ENCODE data around the gene OVCH2.
A peak's percentile ranks its signal among the peaks of the same experiment; 100 is the strongest.

Gene OVCH2

DNA sequence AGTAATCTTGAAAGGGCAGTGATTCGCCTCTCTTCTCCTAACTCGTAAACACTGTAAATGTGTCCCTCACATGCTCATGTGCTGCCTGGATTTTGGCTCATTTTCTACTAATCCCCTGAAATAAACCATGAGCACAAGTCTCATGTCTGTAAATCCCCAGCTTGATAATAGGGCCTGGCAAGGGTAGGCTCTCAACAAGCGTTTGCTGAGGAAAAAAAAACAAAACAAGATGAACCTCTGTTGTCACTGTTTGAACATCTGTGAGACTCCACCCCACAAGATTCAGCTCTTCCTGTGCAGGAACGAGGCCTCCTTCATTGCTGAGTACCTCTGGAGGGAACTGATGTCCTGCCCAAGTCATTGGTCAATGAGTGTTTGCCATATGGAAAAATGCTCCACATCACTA is 28.5 kb downstream of the OVCH2 start:
- no peak overlapping the region for H3K4me3 Mint-ChIP-seq
- H3K9me3 Mint-ChIP-seq: peaks cover 5% of the 10 kb centered on the region
- peaks cover 13% of the 10 kb centered on the region for H3K4me1 Mint-ChIP-seq
- H3K27ac Mint-ChIP-seq: no peak overlapping the region
- DNase-seq: no peak
- no peaks in the 10 kb centered on the region for H3K36me3 Mint-ChIP-seq (ENCODE audit: low read depth)
- H3K27me3 Mint-ChIP-seq: peaks cover 61% of the 10 kb centered on the region
- no peak for ATAC-seq

DNA sequence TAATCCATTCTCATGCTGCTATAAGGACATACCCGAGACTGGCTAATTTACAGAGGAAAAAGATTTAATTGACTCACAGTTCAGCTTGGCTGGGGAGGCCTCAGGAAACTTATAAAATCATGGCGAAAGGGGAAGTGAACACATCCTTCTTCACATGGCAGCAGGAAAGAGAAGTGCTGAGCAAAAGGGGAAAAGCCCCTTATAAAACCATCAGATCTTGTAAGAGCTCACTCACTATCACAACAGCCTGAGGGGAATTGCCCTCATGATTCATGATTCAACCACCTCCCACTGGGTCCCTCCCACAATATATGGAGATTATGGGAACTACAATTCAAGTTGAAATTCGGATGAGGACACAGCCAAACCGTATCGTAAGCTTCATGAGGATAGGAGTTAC is 29.2 kb downstream of the OVCH2 start:
- Mint-ChIP-seq H3K4me3 (no peak overlapping the region), H3K36me3 (ENCODE audit: low read depth) (no peaks in the 10 kb centered on the region), H3K27ac (no peak overlapping the region), H3K27me3 (peaks cover 67% of the 10 kb centered on the region), H3K9me3 (peaks cover 5% of the 10 kb centered on the region), H3K4me1 (peaks cover 21% of the 10 kb centered on the region)
- no peak for DNase-seq
- no peak for ATAC-seq

DNA sequence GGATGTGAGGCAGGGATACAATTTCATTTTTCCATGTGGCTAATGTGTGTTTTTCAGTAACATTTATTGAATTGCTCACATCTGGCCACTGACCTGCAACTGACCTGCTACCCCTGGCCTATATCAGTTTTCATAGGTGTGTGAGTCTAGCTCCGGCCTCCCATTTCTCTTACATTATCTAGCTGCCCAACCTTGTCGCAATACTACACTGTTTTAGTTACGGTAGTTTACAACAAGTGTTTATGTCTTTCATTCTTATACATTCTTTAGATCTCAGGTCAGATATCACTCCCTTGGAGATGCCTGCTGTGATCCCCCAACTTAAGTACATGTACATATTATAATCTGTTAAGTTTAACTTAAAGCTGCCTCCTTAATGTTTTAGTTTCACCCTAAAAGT is 30.6 kb downstream of the OVCH2 start:
- H3K27me3 Mint-ChIP-seq: peaks cover 72% of the 10 kb centered on the region
- peaks cover 5% of the 10 kb centered on the region for H3K9me3 Mint-ChIP-seq

DNA sequence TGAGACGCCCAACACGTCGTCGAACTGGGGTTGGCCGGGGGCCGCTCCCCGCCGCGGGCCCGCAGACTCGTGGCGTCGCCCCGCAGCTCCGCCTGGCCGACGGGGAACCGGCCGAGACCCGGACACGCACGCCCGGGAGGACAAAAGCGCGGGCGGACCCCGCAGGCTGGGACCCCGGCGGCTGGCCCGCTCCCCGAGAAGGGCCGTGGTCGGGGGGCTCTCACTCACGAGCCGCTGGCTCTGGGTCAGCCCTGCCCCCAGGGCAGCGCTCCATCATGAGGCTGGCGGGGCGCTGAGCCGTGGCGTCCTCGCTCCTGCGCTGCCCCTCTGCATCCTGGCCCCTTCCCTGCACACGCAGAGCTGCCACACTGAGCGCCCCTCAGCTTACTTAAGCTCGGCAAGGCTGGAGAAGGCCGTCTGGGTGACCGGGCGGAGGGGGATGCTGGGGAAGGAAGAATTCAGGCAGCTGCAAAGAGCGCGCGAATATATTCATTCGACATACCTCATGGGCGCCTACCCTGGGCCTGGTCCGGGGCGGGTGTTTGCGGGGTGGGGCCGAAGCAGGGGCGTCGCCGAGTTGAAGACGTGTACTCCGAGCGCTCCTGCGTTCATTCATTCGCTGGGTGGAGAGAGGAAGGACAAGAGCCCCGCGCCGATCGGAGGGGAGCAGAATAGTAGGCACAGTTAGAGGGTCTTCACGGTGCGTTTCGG is 32.4 kb downstream of the OVCH2 start:
- DNase-seq (peak; percentile 26), ATAC-seq (peak; percentile 53)
- H3K9me3 Mint-ChIP-seq: peaks cover 5% of the 10 kb centered on the region
- H3K4me3 Mint-ChIP-seq: peak overlapping the region; percentile 64
- no peaks in the 10 kb centered on the region for H3K36me3 Mint-ChIP-seq (ENCODE audit: low read depth)
- no peak overlapping the region for H3K27ac Mint-ChIP-seq
- H3K4me1 Mint-ChIP-seq: peaks cover 31% of the 10 kb centered on the region
- H3K27me3 Mint-ChIP-seq: peaks cover 61% of the 10 kb centered on the region

More for the DNA sequence above, 30.6 kb downstream of the OVCH2 start:
- no peaks in the 10 kb centered on the region for H3K36me3 Mint-ChIP-seq (ENCODE audit: low read depth)
- ATAC-seq (no peak), DNase-seq (no peak)
- no peak overlapping the region for H3K4me3 Mint-ChIP-seq
- no peak overlapping the region for H3K27ac Mint-ChIP-seq
- peaks cover 30% of the 10 kb centered on the region for H3K4me1 Mint-ChIP-seq

DNA sequence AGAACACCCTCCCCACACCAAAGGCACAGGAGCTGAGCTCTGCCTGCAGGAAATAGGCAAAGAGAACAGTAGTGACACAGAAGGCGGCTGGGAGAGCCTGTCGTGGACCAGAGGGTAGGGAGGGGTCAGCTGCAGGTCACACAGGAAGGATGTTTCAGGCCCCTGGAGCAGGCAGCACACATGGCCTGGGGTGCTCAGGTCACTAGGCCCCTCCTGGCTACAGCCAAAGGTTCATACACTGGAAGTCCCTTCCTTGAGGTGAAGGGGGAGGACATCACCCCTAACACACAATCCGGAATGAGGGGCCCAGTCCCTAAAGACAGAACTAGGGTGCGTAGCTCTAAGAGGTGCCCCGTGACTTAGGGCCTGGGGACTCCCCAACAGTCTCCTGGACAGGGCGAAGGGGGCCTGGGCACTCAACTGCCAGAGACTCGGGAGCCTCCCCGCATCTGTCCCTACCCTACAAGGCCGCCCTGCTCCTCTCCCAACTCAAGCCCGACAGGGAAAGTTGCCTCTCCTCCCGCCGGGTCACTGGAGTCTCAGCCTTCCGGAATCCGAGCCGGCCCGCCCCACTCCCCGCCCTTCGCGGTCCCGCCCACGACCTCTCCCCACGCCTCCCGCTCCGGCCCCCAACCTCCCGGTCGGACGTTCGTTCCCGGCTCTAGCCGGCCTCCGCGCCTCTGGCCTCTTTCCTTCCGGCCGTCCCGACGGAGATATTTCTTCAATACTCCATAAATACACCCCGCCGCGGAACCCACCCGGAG is 33.1 kb downstream of the OVCH2 start, which contains the start of gene CYB5R2:
TSS of gene CYB5R2 (minus strand) at position 541 of the 764 bp plus-strand sequence. CDS start 675 bp downstream, outside the sequence.
- H3K27ac Mint-ChIP-seq: no peak within 1 kb of the TSS
- no peak for ATAC-seq
- H3K9me3 Mint-ChIP-seq: peaks cover 5% of the 10 kb centered on the region
- peak within 1 kb of the TSS; percentile 64 for H3K4me3 Mint-ChIP-seq
- DNase-seq: peak; percentile 15
- peaks cover 31% of the 10 kb centered on the region for H3K4me1 Mint-ChIP-seq
- H3K36me3 Mint-ChIP-seq (ENCODE audit: low read depth): no peaks in the 10 kb centered on the region
- H3K27me3 Mint-ChIP-seq: peaks cover 56% of the 10 kb centered on the region

DNA sequence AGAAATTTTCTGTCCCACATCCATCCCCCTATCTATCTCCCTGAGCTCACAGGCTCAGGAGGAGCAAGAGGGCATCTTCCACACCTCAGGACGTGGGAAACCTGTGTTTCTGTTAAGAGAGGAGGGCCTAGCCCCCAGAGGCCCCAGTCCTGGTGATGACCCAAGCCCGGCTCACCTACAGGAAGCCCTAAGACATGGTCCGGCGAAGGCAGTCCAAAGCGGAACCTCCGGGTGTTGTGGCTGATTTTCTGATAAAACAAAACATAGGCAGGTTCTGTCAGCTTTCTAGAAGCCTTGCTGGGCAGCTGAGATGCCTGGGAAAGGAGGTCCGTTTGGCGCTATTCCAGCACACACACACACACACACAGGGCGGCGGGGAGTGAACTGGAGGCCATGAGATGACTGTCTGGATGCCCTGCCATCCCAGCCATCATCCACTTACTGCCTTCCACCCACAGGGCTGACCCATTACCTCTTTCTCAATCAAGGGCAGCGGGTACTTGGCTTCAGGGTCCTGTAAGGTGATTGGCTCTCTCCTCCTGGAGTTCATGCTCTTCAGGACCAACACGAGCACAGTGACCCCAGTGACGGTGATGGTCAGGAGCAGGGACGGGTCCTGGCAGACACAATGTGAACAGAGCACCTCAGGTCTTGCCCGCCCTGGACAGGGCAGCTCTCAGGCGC is 33.9 kb downstream of the OVCH2 start:
- DNase-seq (no peak), ATAC-seq (no peak)
- Mint-ChIP-seq H3K4me1 (peaks cover 28% of the 10 kb centered on the region), H3K27ac (no peak overlapping the region), H3K4me3 (peak overlapping the region; percentile 21), H3K36me3 (ENCODE audit: low read depth) (no peaks in the 10 kb centered on the region), H3K27me3 (peaks cover 52% of the 10 kb centered on the region), H3K9me3 (peaks cover 5% of the 10 kb centered on the region)

DNA sequence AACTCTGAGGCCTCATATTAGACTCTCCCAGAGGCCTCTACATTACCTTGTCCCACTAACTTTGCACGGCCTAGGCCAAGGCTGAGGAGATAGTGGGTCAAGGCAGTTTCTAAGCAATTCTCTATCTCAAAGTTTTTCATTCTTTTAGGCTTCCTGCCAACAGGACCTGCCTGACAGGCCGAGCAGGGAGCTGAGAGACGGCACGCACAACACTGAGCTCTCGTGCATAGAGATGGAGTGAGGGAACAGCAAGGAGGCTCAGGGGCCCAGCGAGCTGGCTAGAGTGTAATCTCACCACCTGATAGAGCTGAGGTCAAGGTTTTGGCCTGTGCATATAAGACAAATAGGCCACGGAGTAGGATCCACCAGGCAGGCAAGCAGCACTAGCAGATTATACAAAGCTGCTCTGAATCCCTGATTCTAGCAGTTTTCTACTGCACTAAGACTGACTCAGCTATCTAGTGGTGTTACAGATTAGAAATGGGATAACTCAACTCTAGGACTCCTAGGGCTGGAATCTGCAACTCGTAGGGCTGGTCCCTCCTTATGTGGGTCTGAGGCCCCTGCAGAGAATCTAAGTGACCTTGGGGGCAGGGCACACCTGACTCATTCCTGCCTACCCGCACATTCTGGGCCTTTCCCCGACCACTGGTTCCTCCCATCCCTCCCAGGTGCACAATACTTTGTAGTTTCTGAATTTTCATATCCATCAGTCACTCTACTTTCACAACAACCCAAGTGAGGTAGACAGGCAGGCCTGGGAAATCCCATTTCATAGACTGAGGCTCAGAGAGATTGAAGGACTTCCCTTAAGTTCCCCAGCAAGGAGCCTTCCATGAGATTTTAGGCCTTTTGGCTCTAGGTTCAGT is 34.7 kb downstream of the OVCH2 start:
- Mint-ChIP-seq H3K9me3 (no peaks in the 10 kb centered on the region), H3K4me1 (peaks cover 22% of the 10 kb centered on the region)

DNA sequence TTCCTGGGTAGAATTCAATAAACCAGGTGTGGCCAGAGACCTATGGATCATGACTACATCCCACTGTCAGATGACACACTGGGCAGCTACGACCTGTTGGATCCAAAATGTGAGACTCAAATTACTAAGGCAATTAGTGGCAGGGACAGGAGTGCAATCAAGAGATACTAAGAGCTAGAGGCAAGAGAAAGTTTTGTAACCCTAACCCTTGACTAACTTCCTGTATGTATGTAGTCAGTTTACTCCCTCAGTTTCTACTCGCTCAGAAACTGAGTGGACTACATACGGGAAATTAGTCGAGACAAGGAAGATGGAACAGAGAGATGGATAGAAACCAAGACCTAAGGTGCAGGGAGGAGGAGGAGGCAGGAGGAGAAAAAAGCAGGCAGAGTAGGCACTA is 35.6 kb downstream of the OVCH2 start:
- H3K27me3 Mint-ChIP-seq: peaks cover 34% of the 10 kb centered on the region
- H3K4me3 Mint-ChIP-seq: no peak overlapping the region
- peaks cover 22% of the 10 kb centered on the region for H3K4me1 Mint-ChIP-seq

More for the DNA sequence above, 34.7 kb downstream of the OVCH2 start:
- no peaks in the 10 kb centered on the region for H3K36me3 Mint-ChIP-seq (ENCODE audit: low read depth)
- DNase-seq (peak; percentile 40), ATAC-seq (peak; percentile 75)
- no peak overlapping the region for H3K27ac Mint-ChIP-seq
- peaks cover 43% of the 10 kb centered on the region for H3K27me3 Mint-ChIP-seq
- H3K4me3 Mint-ChIP-seq: peak overlapping the region; percentile 20

DNA sequence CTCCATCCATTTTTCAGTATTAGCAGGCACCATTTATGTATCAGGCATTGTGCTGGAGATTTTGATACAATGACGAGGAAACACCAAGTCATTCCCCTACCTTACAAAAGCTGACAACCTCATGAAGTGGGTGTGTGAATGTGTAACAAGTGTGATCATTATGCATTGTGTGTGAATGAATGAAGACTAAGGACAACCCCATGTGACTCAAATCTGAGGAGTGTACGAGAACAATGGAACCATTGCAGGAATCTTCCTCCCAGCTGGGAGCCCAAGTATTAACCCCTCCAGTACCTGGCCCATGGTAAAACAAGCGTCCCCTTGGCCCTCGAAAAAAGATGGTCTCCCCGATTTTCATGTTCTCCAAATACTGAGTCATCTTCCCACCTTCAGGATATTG is 37.4 kb downstream of the OVCH2 start:
- no peak overlapping the region for H3K27ac Mint-ChIP-seq
- H3K9me3 Mint-ChIP-seq: no peaks in the 10 kb centered on the region
- peaks cover 17% of the 10 kb centered on the region for H3K27me3 Mint-ChIP-seq
- no peak overlapping the region for H3K4me3 Mint-ChIP-seq
- H3K36me3 Mint-ChIP-seq (ENCODE audit: low read depth): no peaks in the 10 kb centered on the region
- peaks cover 20% of the 10 kb centered on the region for H3K4me1 Mint-ChIP-seq
- DNase-seq (no peak), ATAC-seq (no peak)

More for the DNA sequence above, 35.6 kb downstream of the OVCH2 start:
- Mint-ChIP-seq H3K36me3 (ENCODE audit: low read depth) (no peaks in the 10 kb centered on the region), H3K9me3 (no peaks in the 10 kb centered on the region), H3K27ac (no peak overlapping the region)
- no peak for DNase-seq
- ATAC-seq: no peak

DNA sequence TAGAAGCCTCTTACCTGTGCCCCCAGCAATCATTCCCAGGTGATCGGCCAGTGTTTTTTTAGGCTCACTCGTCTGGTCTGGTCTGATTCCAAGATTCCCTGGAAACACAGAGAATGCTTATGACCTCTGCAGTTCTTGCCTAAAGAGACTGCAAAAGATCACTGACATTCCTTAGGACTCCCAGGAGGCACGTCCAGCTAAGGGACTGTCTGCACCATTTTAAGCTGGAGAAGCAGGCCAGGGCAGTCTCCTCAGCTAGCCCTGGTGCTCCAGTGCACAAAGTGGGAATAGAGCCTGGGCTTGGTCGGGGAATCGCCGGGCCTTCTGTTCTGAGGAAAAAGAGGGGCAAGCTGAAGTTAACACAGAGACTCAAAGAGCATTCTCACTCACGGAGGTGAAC is 37.8 kb downstream of the OVCH2 start:
- no peaks in the 10 kb centered on the region for H3K36me3 Mint-ChIP-seq (ENCODE audit: low read depth)

DNA sequence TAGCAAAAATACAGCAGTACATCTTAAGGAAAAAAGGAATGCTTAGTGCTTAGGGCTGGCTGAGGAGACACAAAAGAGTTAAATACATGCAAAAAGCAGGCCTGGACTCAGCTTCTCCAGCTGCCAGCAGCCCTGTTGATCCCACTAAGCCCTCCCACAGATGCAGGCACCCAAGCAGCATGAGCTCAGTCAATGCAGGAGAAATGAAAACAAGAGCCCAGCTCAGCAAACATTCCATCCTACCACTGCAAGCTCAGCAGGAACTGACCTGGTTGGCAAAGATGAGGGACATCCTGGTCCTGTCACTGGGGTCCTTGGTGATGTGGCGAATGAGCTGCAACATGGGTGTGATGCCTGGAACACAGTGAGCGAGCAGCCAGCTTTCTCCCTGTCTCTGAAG is 38.8 kb downstream of the OVCH2 start:
- DNase-seq (no peak), ATAC-seq (no peak)
- no peaks in the 10 kb centered on the region for H3K36me3 Mint-ChIP-seq (ENCODE audit: low read depth)
- no peaks in the 10 kb centered on the region for H3K9me3 Mint-ChIP-seq
- H3K4me1 Mint-ChIP-seq: peaks cover 14% of the 10 kb centered on the region
- H3K27me3 Mint-ChIP-seq: peaks cover 9% of the 10 kb centered on the region
- H3K27ac Mint-ChIP-seq: no peak overlapping the region
- H3K4me3 Mint-ChIP-seq: no peak overlapping the region

More for the DNA sequence above, 37.8 kb downstream of the OVCH2 start:
- ATAC-seq: no peak
- no peaks in the 10 kb centered on the region for H3K9me3 Mint-ChIP-seq
- H3K27ac Mint-ChIP-seq: no peak overlapping the region
- H3K27me3 Mint-ChIP-seq: peaks cover 15% of the 10 kb centered on the region
- no peak overlapping the region for H3K4me3 Mint-ChIP-seq
- no peak for DNase-seq
- peaks cover 19% of the 10 kb centered on the region for H3K4me1 Mint-ChIP-seq

DNA sequence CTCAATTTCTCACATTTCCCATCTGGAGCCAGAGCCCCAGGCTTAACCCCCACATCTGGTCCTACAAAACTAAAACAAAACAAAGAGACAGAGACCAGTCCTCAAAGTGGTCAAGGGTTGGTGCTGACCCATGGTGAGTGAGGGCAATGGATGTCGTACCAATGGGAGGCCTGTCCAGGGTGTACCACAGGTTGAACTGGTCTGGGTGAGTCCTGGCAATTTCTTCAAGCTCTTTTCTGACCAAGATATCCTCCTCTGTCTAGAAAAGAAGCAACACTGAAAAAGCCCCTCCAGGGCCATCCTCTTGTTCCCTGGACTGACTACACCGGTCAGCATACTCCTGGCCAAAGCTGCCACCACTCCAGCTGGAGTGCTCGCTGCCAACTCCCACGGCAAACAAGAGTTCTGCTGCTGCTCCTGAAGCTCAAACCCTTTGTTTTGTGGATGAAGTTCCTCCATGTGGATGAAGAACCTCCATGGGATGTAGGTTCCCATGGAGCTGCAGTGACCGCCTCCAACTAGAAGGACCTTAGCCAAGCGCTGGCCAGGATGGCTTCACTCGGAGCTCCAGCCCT is 39.9 kb downstream of the OVCH2 start:
- DNase-seq: no peak
- no peak for ATAC-seq
- H3K36me3 Mint-ChIP-seq (ENCODE audit: low read depth): peaks cover 1% of the 10 kb centered on the region
- no peak overlapping the region for H3K4me3 Mint-ChIP-seq
- peaks cover 1% of the 10 kb centered on the region for H3K27me3 Mint-ChIP-seq
- H3K4me1 Mint-ChIP-seq: peaks cover 6% of the 10 kb centered on the region
- H3K27ac Mint-ChIP-seq: no peak overlapping the region
- no peaks in the 10 kb centered on the region for H3K9me3 Mint-ChIP-seq

DNA sequence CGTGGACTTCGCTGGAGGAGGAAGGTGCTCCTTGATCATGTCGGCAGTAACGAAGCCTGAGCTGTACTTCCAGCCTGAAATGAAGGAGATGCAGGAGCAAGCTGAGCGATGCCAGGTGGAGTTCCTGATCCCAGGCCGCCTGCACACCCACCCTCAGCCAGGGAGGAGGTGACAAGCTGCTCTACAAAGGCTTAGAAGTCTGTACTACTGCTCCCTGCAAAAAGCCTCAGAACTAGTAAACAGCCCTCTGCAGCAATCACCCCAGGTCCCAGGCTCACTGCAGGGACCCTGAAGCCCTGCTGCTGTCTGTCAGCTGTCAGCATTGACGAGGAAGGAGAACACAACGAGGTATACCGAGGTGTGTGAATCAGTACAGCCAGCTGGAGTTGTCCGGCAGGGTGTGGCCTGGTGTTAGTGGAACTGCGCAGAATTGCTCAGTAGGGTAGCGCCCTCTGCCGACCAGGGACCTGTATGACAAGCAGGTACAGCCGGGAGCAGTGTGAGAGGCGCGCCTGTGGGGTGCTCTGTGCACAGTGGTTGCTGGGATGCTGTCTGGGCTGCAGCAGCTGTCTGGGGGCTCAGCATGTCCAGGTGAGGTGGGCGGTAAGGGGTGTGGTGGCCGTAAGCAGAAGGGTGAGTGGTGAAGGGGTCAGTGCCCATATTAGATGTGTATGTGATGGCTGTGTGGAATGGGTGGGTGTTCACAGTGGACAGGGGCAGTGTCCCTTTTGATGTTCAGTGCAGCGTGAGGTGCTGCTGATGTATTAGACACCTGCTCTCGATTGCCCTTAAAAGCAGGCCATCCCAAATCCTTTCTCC is 40.6 kb downstream of the OVCH2 start:
- Mint-ChIP-seq H3K4me1 (peaks cover 2% of the 10 kb centered on the region), H3K9me3 (no peaks in the 10 kb centered on the region), H3K36me3 (ENCODE audit: low read depth) (peaks cover 1% of the 10 kb centered on the region), H3K27ac (no peak overlapping the region), H3K27me3 (no peaks in the 10 kb centered on the region), H3K4me3 (no peak overlapping the region)
- peak; percentile 78 for DNase-seq
- ATAC-seq: peak; percentile 96
